HG03378 (cell line): ENCODE results near the gene UQCC5.

Experiments
- ATAC-seq: cut with Tn5 transposase; IDR thresholded peaks from one replicate; pipeline ENCODE4 v1.9.1; 2021; ENCODE audit warnings: mild to moderate bottlenecking, moderate library complexity; ENCODE audit not compliant: unreplicated experiment

The UQCC5 gene

GRCh38 chr3:52558436-52558835 is 22.0 kb downstream of the UQCC5 start:
- ATAC-seq: no peak

GRCh38 chr3:52561028-52561747 is 24.8 kb downstream of the UQCC5 start:
- ATAC-seq: no peak

DNA sequence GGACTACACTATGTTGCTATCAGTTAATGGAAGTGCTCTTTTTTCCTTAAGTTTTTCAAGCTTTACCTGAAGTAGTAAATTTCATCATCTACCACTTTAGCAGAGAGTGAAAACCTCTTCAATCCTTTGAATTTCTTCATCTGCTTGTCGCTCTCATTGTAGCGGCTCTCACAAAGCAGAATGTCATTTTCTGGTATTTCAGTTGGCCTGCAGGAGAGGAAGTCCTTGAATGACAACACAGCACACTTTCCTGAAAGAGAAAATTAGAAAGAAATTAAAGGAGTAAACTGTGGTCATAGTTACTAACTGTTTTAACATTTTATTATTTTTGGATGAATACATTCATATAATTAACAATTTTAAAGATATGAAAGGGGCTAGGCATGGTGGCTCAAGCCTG is 27.6 kb downstream of the UQCC5 start:
- no peak for ATAC-seq

GRCh38 chr3:52568069-52568468 is 31.7 kb downstream of the UQCC5 start:
- no peak for ATAC-seq

DNA sequence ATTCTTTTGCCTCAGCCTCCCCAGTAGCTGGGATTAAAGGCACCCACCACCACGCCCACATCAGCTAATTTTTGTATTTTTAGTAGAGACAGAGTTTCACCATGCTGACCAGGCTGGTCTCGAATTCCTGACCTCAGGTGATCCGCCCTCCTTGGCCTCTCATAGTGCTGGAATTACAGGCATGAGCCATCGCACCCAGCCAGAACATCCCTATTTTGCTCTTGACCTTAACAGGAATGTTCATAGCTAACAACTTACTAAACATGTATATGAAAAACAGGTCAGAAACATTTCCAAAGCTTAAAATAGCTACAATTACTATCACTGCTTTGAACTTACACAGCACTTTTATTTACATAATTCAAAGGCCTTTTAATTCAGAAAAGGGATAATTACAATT is 33.7 kb downstream of the UQCC5 start:
- no peak for ATAC-seq

DNA sequence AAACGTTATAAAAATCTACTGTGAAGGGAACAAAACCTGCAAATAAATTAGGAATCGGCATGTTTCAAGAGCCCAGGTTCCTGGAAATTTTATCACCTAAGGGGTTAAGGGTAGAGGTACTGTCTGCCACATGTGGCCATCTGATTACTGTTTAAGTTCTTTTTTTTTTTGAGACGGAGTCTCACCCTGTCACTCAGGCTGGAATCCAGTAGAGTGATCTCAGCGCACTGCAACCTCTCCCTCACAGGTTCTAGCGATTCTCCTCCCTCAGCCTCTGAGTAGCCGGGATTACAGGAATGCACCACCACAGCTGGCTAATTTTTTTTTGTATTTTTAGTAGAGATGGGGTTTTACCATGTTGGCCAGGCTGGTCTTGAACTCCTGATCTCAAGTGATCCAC is 35.8 kb downstream of the UQCC5 start:
- no peak for ATAC-seq

GRCh38 chr3:52574056-52574965 is 37.9 kb downstream of the UQCC5 start:
- ATAC-seq: no peak
